Astrocyte (in vitro differentiated cells and primary cell): ENCODE results near the gene TRAPPC12.

Experiments used
- CTCF ChIP-seq: IDR thresholded peaks from 2 replicates; pipeline ENCODE4 v1.5.1; 2011; ENCODE audit warnings: low read depth, mild to moderate bottlenecking, inconsistent platforms, low read length, moderate library complexity; ENCODE audit not compliant: insufficient read depth
- EZH2 ChIP-seq: IDR thresholded peaks from 2 replicates; pipeline ENCODE4 v1.6.1; 2012; ENCODE audit warnings: mild to moderate bottlenecking, low read length, inconsistent platforms; ENCODE audit not compliant: insufficient read depth

- TF ChIP-seq CTCF (no peak), EZH2 (no peak)
Observed at GRCh38 chr2:3505771-3506170, 126.3 kb downstream of the TRAPPC12 start.
